GM12892 (cell line): ENCODE results near the gene TCEA2.

Source experiments
- POLR2A ChIP-seq: IDR thresholded peaks from 2 replicates; pipeline ENCODE4 v1.6.1; 2011; ENCODE audit warnings: low read depth, low read length, control low read depth
- POLR2AphosphoS5 ChIP-seq: IDR thresholded peaks from 2 replicates; pipeline ENCODE4 v1.6.1; 2011; ENCODE audit warnings: low read depth, low read length, control low read depth

DNA sequence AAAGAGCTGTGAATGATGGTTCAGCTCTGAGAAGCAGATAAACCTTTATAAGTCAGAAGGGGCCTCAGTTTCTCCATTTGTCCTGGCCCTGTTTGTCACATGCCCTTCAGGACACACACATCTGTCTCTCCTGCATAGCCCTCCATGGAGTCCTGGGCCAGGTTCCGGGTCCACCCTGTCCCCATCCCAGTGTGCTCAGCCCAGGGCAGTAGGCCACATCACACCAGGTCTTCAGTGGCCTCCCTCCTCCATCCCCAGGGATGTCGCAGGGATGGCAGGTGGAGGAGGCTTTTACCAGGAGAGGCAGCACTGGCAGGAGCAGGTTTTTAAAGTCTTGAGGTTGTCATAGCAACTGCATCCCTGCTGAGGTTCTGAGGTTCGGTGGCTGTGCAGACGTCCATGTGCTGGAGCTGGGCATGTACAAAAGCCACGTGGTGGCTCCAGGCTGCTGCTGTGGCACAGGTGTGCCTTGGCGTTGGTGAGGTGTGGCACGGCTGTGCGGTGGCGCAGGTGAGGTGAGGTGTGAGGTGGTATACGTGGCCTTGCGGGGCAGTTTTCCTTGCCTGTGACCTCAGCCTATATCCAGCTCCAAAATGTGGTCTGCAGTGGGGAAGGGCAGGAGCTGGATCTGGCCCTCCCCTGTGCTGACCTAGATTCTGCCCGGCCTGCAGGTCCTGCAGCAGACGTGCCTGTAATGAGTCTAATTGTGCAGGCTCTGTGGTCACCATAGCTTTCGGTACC, 52.3 kb downstream of the TCEA2 start:
- TF ChIP-seq POLR2A (no peak), POLR2AphosphoS5 (no peak)
